ELR (cell line): ENCODE measurements around the gene TTLL5.

Source experiments
- DNase-seq: peaks from one replicate; pipeline ENCODE4 v3.0.0-alpha.2; 2015; ENCODE audit warnings: low read depth

The TTLL5 gene

DNA sequence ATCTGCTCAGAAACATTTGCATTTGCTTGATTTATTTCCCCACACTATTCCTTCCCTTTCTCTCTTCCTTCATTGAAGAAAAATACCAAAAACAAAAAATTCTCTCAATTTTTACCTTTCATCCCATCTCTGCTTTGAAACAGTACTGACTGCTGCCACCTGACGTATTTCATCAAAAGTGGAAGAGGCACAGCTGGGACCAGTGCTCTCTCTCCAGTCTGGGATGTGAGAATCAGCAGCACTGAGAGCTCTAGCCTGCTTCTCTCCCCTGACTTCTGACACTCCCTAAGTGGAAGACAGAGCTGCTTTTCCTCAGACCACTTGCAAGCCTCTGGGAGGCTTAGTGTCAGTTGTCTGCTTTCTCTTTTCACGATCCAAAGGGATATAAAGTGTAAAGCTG is 36.9 kb downstream of the TTLL5 start:
- DNase-seq = no peak

GRCh38 chr14:75699331-75699730 is 38.3 kb downstream of the TTLL5 start:
- DNase-seq = no peak

- DNase-seq = no peak
Measured at GRCh38 chr14:75700295-75700694, 39.2 kb downstream of the TTLL5 start.

DNA sequence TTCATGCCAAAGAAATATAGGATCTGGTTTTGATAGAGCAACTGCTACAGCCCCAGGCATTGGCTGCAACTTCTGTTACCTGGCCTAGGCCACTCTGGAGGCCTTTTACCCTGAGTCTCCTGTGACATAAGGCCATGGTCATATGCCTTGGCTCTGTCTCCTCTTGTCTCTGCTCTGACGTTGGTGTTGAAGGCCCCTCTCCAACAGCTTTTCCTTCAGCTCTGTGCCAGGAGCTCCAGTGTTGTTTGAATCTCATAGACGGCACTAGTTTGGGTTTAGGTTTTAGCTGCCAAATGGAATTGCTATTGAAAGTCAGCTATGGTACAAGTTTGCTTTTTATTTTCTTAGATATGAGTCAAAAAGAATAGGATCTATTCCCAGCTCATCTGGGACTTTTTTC is 41.1 kb downstream of the TTLL5 start:
- DNase-seq = no peak

DNA sequence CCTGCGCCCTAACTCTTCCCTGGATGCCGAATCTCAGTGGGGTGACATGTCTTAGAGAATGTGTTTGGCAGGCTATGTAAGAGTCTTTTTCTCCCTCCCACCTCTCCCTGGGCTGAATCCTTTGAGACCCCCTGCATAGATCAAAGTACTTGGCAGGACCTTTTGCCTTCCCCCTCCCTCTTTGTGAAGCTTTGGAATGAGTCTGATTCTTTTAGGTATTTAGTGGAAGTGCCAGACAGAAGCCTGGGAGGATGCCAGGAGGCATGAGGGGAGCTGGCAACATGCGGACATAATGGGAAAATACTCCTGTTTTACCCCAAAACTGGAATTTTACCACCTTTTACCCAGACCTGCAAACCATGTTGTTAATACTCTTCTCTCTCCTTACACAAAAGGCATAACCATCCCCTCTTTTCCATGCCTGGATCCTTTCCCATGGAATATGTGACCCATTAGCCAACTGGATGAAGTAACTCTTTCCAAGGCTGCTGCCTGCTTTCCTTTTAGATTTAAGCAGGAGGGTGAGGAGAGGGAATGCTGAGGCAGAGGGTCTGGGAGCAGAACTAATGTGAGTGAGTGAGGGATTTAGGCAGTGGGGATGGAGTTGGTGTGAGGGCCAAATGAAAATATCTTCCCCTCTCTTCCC is 41.7 kb downstream of the TTLL5 start:
- no peak for DNase-seq

GRCh38 chr14:75703467-75703866 is 42.4 kb downstream of the TTLL5 start:
- no peak for DNase-seq

- peak; percentile 30 for DNase-seq
Measured at GRCh38 chr14:75705014-75705413, 44.0 kb downstream of the TTLL5 start.

DNA sequence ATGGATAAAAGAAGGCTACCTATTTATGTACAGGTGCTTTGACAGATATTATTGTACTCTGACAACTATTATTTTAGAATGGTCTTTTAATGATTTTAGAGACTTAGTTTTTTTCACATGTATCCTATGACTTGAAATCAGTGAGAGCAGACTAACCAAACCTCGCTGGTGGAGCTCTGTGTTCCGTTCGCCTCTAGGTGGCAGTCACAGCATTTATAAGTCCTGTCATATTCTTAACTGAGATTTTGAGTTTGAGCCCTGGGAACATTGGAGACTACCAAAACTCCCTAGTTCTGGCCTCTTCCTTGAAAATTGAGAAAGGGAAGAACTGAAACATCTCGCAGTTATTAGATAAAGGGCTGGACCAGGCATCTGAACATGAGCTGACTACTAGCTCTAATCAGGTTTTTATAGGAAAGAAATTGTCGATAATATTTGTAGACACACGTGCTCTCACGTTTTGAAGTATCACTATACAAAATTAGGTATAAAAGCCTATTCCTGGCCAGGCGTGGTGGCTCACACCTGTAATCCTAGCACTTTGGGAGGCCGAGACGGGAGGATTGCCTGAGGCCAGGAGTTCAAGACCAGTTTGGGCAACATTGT is 48.3 kb downstream of the TTLL5 start:
- DNase-seq = peak; percentile 84

GRCh38 chr14:75711105-75711795 is 50.2 kb downstream of the TTLL5 start:
- DNase-seq = peak; percentile 64

- peak; percentile 76 for DNase-seq
Measured at GRCh38 chr14:75711796-75712211, 50.8 kb downstream of the TTLL5 start.

- peak; percentile 23 for DNase-seq
Measured at GRCh38 chr14:75714991-75715390, 53.9 kb downstream of the TTLL5 start.

GRCh38 chr14:75715926-75716780 is 55.1 kb downstream of the TTLL5 start:
- peak; percentile 83 for DNase-seq

- DNase-seq = no peak
Measured at GRCh38 chr14:75717729-75718128, 56.7 kb downstream of the TTLL5 start.

GRCh38 chr14:75718199-75718598 is 57.2 kb downstream of the TTLL5 start:
- no peak for DNase-seq

- DNase-seq = no peak
Measured at GRCh38 chr14:75720116-75720515, 59.1 kb downstream of the TTLL5 start.

DNA sequence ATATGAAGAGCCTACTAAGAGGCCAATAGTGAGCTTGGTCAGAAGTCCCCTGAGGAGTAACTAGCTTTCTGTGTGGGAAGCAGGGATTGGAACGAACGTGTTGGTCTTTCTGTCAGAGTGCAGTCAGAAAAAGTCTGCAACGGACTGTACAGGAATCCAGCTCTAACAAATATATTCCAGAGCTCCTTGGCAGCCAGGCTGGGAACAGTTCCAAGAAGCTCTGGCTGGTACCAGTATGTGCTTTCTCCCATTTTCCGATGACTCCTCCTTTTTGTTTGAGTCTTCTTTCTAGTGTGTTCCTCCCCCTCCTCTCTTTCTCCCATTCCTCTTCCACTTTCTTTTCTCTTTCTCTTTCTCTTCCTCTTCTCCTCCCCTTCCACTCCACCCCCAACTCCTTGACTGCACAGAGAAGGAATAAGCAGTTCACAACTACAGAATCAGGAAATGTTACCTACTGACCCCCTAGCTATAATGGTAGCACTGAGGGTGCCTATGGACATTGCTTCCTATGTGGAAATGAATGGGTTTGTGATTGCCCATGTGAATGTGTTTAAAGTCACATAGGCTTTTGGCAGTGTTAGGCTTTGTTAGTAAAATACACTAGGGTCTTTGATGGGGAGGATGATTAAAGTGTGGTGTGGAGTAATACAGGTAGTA is 59.9 kb downstream of the TTLL5 start:
- DNase-seq = no peak

GRCh38 chr14:75723716-75724115 is 62.7 kb downstream of the TTLL5 start:
- no peak for DNase-seq

GRCh38 chr14:75724414-75725204 is 63.6 kb downstream of the TTLL5 start:
- no peak for DNase-seq

DNA sequence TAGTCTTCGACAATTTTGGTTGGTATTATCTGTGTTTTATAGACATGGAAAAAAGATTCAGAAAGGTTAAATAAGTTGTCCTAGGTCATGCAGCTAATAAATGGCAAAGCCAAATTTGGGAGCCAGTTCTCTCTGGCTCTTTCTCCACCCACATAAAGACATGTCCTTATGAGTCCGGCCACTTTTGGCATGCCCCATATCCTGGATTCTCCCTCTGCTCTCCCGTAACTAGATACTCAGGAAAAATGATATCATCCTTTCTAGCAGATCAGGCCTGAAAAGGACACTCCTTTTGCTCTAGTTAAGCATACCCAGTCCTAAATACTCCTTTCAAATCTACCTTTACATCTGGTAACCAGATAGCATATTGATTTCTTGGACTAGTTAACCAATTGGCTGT is 64.4 kb downstream of the TTLL5 start:
- no peak for DNase-seq

- no peak for DNase-seq
Measured at GRCh38 chr14:75726321-75726720, 65.3 kb downstream of the TTLL5 start.

GRCh38 chr14:75727124-75727523 is 66.1 kb downstream of the TTLL5 start:
- no peak for DNase-seq
